Activated CD4-positive, alpha-beta T cell treated with anti-CD3 and anti-CD28 coated beads, Interleukin-2, amount 50 U/mL, for 16 hours (primary cell): Measurements from ENCODE around the gene TSPY2.
"Not testable (repeated sequence)": the region's sequence is repeated elsewhere in the genome, so short reads cannot be mapped to it uniquely, and the experiment has no call there.

Source experiments
- DNase-seq: peaks from one replicate; pipeline ENCODE4 v3.0.0-alpha.2; 2020

Gene TSPY2

DNA sequence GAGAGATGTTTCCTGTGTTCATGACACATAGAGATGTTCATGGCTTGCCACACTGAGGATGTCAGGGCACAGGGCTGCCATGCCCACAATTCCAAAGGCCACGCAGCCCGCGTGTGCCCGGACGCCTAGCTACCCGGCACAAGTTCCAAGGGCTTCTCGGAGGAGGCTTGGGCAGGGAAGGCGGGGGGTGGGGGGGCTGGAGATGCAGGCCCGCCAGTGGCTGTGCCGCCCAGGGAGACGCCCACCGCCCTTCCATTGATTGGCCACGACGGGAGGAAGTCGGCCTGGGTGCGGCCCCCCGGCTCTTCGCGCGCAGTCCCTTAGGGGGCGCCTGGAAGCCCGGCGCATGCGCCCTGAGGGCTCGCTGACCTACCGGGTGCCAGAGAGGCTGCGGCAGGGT lies at the start of gene TSPY2:
Gene TSPY2 (plus strand): TSS at position 301 of the 400 bp plus-strand sequence. CDS start 46 bp downstream, at position 347.
- DNase-seq, result not testable (repeated sequence)

DNA sequence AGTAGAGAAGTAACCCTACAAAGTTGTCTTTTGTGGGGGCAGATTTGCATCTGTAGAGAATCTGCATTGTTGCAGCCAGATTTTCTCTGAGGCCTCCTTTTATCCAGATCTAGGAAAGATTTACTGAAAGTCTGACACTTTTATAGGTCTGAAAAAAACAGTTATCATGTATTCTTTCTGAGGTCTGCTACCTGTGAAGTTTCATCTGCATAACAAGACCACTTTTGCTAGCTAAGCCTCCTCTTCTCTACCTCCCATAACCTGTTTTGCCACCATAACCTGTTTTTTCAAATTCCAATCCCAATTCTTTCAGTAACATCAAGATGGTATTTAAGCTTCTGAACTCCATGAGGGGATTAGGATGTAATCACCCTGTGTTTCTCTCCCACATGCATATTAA lies 36.5 kb upstream of the TSPY2 start:
- not testable (repeated sequence) for DNase-seq

GRCh38 chrY:6217045-6217444 lies 29.0 kb upstream of the TSPY2 start:
- DNase-seq, result not testable (repeated sequence)

- not testable (repeated sequence) for DNase-seq
Observed at GRCh38 chrY:6269839-6270238, 23.8 kb downstream of the TSPY2 start.
